CD8-positive, alpha-beta memory T cell (primary cell): Measurements from ENCODE around the gene ZMIZ1. TPM values are rescaled to one million over a fixed set of nuclear protein-coding genes. Genes with fewer than 3 reads are reported as not detected.

Experiments
- CTCF ChIA-PET: fragments of 350-600 bp; sonication (Branson Sonifier 250); formaldehyde crosslinking; loops from one replicate; lab custom pipeline; 2021; ENCODE audit warnings: antibody characterized with exemption; lab: Charles Lee
- POLR2A ChIA-PET: fragments of 350-600 bp; sonication (Branson Sonifier 250); formaldehyde crosslinking; loops from one replicate; lab custom pipeline; 2021; ENCODE audit warnings: antibody characterized with exemption; lab: Charles Lee
- DNase-seq, 5 donors: peaks; one replicate each; pipeline versions ENCODE4 v3.0.0 to v3.0.0-alpha.2; 2020 to 2022; ENCODE audit warnings: mixed read lengths in 1 of 5
- H3K27ac ChIP-seq: one replicate; pipeline ENCODE4 v1.7.0; 2013; ENCODE audit warnings: low read depth, mild to moderate bottlenecking, low read length, moderate library complexity
- H3K27me3 ChIP-seq: 2 replicates; pipeline ENCODE4 v1.7.0; 2013; ENCODE audit warnings: low read length, mild to moderate bottlenecking; ENCODE audit not compliant: insufficient read depth, poor library complexity, severe bottlenecking
- H3K36me3 ChIP-seq: 2 replicates; pipeline ENCODE4 v1.7.0; 2013; ENCODE audit warnings: mild to moderate bottlenecking, low read length, moderate library complexity; ENCODE audit not compliant: insufficient read depth
- H3K4me1 ChIP-seq: 2 replicates; pipeline ENCODE4 v1.7.0; 2013; ENCODE audit warnings: mild to moderate bottlenecking, low read length, moderate library complexity; ENCODE audit not compliant: insufficient read depth
- H3K4me3 ChIP-seq: 2 replicates; pipeline ENCODE4 v1.7.0; 2013; ENCODE audit warnings: mild to moderate bottlenecking, low read length
- H3K9me3 ChIP-seq: 2 replicates; pipeline ENCODE4 v1.7.0; 2013; ENCODE audit warnings: mild to moderate bottlenecking, low read length
- H3K27ac Mint-ChIP-seq, 8 donors: one replicate each; pipeline ENCODE4 v1.8.0; 2020 to 2021; ENCODE audit warnings: mixed read lengths in 8 of 8, mild to moderate bottlenecking in 6 of 8, inconsistent platforms in 3 of 8, moderate library complexity in 3 of 8
- H3K27me3 Mint-ChIP-seq, 2 donors: one replicate each; pipeline ENCODE4 v1.8.0; 2020 to 2021; ENCODE audit warnings: mixed read lengths in 2 of 2, mild to moderate bottlenecking in 1 of 2, moderate library complexity in 1 of 2
- H3K36me3 Mint-ChIP-seq, 3 donors: one replicate each; pipeline ENCODE4 v1.8.0; 2020 to 2021; ENCODE audit warnings: mixed read lengths in 3 of 3, inconsistent platforms in 1 of 3, mild to moderate bottlenecking in 1 of 3
- H3K4me1 Mint-ChIP-seq, 3 donors: one replicate each; pipeline ENCODE4 v1.8.0; 2020 to 2021; ENCODE audit warnings: mixed read lengths in 3 of 3, inconsistent platforms in 1 of 3, mild to moderate bottlenecking in 1 of 3
- H3K4me3 Mint-ChIP-seq, 7 donors: one replicate each; pipeline ENCODE4 v1.8.0; 2020 to 2021; ENCODE audit warnings: mixed read lengths in 7 of 7, mild to moderate bottlenecking in 6 of 7, moderate library complexity in 4 of 7, inconsistent platforms in 2 of 7
- H3K9me3 Mint-ChIP-seq, 5 donors: one replicate each; pipeline ENCODE4 v1.8.0; 2020 to 2022; ENCODE audit warnings: mixed read lengths in 5 of 5, mild to moderate bottlenecking in 3 of 5, moderate library complexity in 2 of 5, inconsistent platforms in 1 of 5
- polyA plus RNA-seq: library from polyadenylated mRNA; unstranded; fragments of 300-500 nt; fragmentation: Illumina TruSeq; gene quantifications from one replicate; pipeline ENCODE4 v1.2.3, GENCODE V29; 2021
- total RNA-seq, 2 experiments: library from RNA; stranded (reverse); gene quantifications; one replicate each; pipeline ENCODE4 v1.2.3, GENCODE V29; 2021

ZMIZ1 gene
- total and polyA plus RNA-seq, 3 experiments from 2014 or later: 8.0 to 36.3 (median 34.7) TPM

DNA sequence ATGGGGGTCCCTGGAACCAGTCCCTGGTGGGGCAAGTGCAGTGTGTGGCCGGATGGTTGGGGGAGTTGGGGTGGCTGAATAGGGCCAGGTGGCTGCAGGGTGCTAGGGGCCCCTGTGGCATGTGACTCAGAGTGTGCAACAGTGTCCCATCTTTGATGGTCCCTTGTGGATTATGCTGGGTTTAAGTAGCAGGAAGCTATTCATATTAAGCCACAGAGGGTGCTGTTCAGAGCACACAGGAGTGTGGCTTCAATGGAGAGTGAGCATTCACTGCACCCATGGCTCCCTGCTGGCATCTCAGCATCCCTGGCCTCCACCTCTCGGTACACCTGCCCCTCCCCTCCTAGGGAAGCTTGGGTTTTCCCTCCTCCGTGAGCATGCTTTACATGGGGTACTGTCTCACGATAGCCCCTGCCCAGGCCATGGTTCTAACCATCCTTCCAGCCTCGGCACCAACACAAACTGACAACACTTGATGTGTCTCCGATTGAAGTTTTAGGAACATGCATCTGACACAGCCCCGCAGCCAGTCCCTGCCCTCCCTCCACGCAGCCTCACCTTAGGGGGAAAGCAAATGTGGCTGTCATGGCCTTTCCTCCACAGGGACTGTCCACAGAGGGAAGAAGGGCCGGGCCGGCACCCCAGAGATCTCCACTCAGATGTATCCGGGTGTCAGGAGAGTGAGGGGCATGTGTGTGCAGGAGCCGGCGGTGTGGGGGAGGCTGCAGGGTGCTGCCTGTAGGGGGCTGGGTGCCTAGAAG, 248.1 kb downstream of the ZMIZ1 start:
- Mint-ChIP-seq H3K4me3 (peak overlapping the region; percentile 66 to 89 (median 75)), H3K9me3 (peaks cover 0 to 4% (median 3%) of the 10 kb centered on the region in 5 donors), H3K4me1 (peaks cover 62 to 65% (median 65%) of the 10 kb centered on the region in 3 donors), H3K36me3 (peaks cover 0 to 17% (median 1%) of the 10 kb centered on the region in 3 donors), H3K27me3 (peaks cover 0 to 4% of the 10 kb centered on the region in 2 donors), H3K27ac (peak overlapping the region in 7 of 8 donors; percentile 36 to 90 (median 56))
- ChIA-PET CTCF (interaction anchor here (1.2 to 5.0 kb wide), 7 partner anchors 14 to 169 kb away, joined by 3 to 37 read pairs (median 5); partner anchors contain the start of gene PPIF), POLR2A (interaction anchor here (0.8 to 1.5 kb wide), 4 partner anchors 30 to 67 kb away, joined by 3 to 4 read pairs (median 3); no protein-coding TSS in a partner anchor)
- peak overlapping the region; percentile 38 for H3K4me3 ChIP-seq
- no peaks in the 10 kb centered on the region for H3K9me3 ChIP-seq
- DNase-seq: no peak
- H3K27ac ChIP-seq: no peak overlapping the region
- H3K36me3 ChIP-seq: no peaks in the 10 kb centered on the region
- no peaks in the 10 kb centered on the region for H3K27me3 ChIP-seq
- peaks cover 60% of the 10 kb centered on the region for H3K4me1 ChIP-seq

DNA sequence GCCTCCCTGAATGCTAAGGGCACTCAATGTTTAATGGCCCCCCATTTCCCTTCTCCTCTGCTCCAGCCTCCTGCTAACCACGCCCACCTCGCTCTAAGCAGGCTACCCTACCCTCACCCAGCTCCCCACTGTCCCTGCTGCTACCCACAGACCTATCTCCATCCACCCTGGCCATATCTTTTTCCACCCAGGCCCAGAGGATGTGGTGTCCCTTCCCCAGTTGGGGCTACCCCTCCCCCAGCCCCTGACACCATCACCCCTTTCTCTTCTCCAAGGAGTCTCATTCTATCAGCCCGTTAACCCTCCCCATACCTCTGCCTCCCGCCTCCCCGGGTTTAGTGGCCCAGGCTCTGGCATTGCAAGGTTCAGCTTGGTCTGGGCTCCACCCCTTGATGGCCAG, 249.6 kb downstream of the ZMIZ1 start:
- H3K36me3 ChIP-seq: no peaks in the 10 kb centered on the region
- H3K9me3 ChIP-seq: no peaks in the 10 kb centered on the region
- peaks cover 0 to 4% of the 10 kb centered on the region in 2 donors for H3K27me3 Mint-ChIP-seq
- peaks cover 75% of the 10 kb centered on the region for H3K4me1 ChIP-seq
- H3K36me3 Mint-ChIP-seq: peaks cover 0 to 8% (median 1%) of the 10 kb centered on the region in 3 donors
- H3K27me3 ChIP-seq: no peaks in the 10 kb centered on the region
- no peak for DNase-seq
- peaks cover 77 to 80% (median 80%) of the 10 kb centered on the region in 3 donors for H3K4me1 Mint-ChIP-seq
- no peak overlapping the region for H3K27ac ChIP-seq
- CTCF ChIA-PET: interaction anchor here (0.7 to 5.0 kb wide), 5 partner anchors 14 to 149 kb away, joined by 3 to 37 read pairs (median 4); partner anchors contain the start of gene PPIF
- peak overlapping the region; percentile 12 for H3K4me3 ChIP-seq
- peak overlapping the region in 6 of 8 donors; percentile 14 to 95 (median 88) for H3K27ac Mint-ChIP-seq
- POLR2A ChIA-PET: interaction anchor here (0.7 to 1.5 kb wide), 2 partner anchors 28 to 32 kb away, joined by 3 to 7 read pairs; no protein-coding TSS in a partner anchor
- peak overlapping the region; percentile 41 to 89 (median 73) for H3K4me3 Mint-ChIP-seq
- peaks cover 0 to 4% (median 3%) of the 10 kb centered on the region in 5 donors for H3K9me3 Mint-ChIP-seq

DNA sequence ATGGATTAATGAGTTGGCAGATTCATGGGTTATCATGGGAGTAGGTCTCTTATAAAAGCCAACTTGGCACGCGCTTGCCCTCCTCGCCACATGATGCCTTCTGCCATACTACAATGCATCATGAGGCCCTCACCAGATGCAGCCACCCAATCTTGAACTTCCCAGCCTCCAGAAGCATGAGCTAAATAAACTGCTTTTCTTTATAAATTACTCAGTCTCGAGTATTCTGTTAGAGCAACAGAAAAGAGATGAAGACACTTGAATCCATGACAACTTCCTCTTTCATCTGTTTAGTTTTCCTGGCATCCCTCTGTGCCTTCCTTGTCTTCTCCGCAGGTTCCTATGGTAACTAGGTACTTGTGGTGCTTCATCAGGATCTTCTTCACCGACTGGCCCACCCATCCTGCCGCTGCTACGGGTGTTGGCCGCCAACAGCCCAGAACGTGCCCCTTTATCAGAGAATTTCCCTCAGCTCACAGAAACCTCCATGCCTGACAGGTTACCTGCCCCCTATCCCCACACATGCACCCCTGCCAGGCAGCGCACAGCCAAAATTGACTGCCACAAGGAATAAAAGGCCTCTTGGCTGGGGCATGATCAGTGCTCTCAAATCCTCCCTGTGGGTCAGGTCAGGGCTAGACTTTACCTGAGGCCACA, 250.5 kb downstream of the ZMIZ1 start:
- ChIA-PET POLR2A (no interaction called here), CTCF (interaction anchor here (1.0 to 5.0 kb wide), 2 partner anchors 15 to 27 kb away, joined by 3 to 37 read pairs; partner anchors contain the start of gene PPIF)
- H3K27me3 Mint-ChIP-seq: peaks cover 0 to 4% of the 10 kb centered on the region in 2 donors
- H3K9me3 Mint-ChIP-seq: peaks cover 0 to 4% (median 3%) of the 10 kb centered on the region in 5 donors
- peaks cover 86 to 89% (median 89%) of the 10 kb centered on the region in 3 donors for H3K4me1 Mint-ChIP-seq
- Histone ChIP-seq H3K27ac (no peak overlapping the region), H3K36me3 (no peaks in the 10 kb centered on the region), H3K4me1 (peaks cover 84% of the 10 kb centered on the region), H3K27me3 (no peaks in the 10 kb centered on the region), H3K4me3 (no peak overlapping the region), H3K9me3 (no peaks in the 10 kb centered on the region)
- H3K36me3 Mint-ChIP-seq: peaks cover 0 to 3% (median 1%) of the 10 kb centered on the region in 3 donors
- peak overlapping the region in 7 of 8 donors; percentile 4 to 95 (median 78) for H3K27ac Mint-ChIP-seq
- DNase-seq: no peak
- peak overlapping the region in 5 of 7 donors; percentile 41 to 89 (median 58) for H3K4me3 Mint-ChIP-seq

DNA sequence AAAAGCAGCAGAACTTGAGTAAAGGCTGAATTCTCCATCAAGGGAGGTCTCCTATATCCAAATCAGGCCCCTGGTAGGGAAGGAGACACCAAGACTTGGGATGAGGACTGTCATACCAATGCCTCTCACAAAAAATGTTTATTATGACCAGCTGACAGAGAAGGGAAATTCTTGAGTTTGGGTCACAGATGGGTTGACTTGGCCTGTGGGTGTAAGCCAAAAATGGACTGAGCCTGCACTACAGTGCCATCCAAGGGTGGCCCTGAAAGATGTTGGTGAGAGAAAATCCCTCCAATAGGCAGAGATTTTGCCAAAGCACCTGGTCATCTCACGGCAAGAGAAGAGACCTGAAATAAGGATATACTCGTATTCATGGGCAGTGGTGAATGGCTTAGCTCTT, 251.6 kb downstream of the ZMIZ1 start:
- Mint-ChIP-seq H3K4me3 (peak overlapping the region in 4 of 7 donors; percentile 16 to 32 (median 24)), H3K27ac (peak overlapping the region in 1 of 8 donors; percentile 90), H3K9me3 (peaks cover 0 to 4% (median 3%) of the 10 kb centered on the region in 5 donors), H3K36me3 (peaks cover 0 to 1% (median 1%) of the 10 kb centered on the region in 3 donors), H3K4me1 (peaks cover 92 to 97% (median 96%) of the 10 kb centered on the region in 3 donors), H3K27me3 (peaks cover 0 to 4% of the 10 kb centered on the region in 2 donors)
- no peaks in the 10 kb centered on the region for H3K9me3 ChIP-seq
- peaks cover 89% of the 10 kb centered on the region for H3K4me1 ChIP-seq
- no peak overlapping the region for H3K27ac ChIP-seq
- ChIA-PET POLR2A (no interaction called here), CTCF (no interaction called here)
- DNase-seq: no peak
- no peak overlapping the region for H3K4me3 ChIP-seq
- no peaks in the 10 kb centered on the region for H3K27me3 ChIP-seq
- no peaks in the 10 kb centered on the region for H3K36me3 ChIP-seq

DNA sequence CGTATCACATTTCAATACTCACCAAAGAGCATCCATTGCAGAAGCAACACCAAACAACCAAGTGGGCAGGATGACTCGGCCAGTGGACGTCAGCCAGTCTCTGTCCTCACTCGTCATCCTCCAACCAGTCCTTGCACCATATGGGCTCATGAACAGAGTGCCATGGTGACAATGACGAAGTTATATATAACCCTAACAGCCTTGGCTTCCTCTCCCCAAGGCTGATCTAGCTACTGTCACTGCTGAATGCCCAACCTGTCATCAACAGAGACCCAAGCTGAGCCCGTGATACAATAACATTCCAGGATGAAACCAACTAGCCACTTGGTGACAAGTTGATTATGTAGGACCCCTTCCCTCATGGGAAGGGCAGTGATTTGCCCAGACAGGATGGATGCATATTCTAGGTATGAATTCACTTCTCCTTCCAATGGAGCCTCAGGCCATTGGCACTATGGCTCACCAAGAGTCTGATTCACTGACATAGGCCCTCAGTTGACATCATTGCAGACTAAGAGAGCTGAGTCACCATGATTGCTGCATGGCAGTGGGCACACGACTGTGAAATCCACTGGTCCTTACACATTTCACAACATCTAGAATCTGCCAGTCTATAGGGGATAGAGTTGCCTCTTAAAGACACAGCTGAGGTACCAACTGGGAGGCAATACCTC, 252.2 kb downstream of the ZMIZ1 start:
- no peak overlapping the region for H3K27ac ChIP-seq
- H3K27ac Mint-ChIP-seq: peak overlapping the region in 5 of 8 donors; percentile 18 to 90 (median 51)
- no peaks in the 10 kb centered on the region for H3K27me3 ChIP-seq
- no peak overlapping the region for H3K4me3 ChIP-seq
- H3K4me1 ChIP-seq: peaks cover 92% of the 10 kb centered on the region
- H3K27me3 Mint-ChIP-seq: peaks cover 0 to 4% of the 10 kb centered on the region in 2 donors
- peaks cover 87 to 91% (median 90%) of the 10 kb centered on the region in 3 donors for H3K4me1 Mint-ChIP-seq
- no peaks in the 10 kb centered on the region for H3K36me3 ChIP-seq
- ChIA-PET CTCF (interaction anchor here (3.5 kb wide), 1 partner anchor 26 kb away, joined by 24 read pairs; the partner anchor contains the start of gene PPIF), POLR2A (no interaction called here)
- no peak for DNase-seq
- H3K4me3 Mint-ChIP-seq: peak overlapping the region in 1 of 7 donors; percentile 7
- H3K36me3 Mint-ChIP-seq: peaks cover 0 to 1% (median 0%) of the 10 kb centered on the region in 3 donors
- no peaks in the 10 kb centered on the region for H3K9me3 ChIP-seq
- peaks cover 0 to 4% (median 3%) of the 10 kb centered on the region in 5 donors for H3K9me3 Mint-ChIP-seq

DNA sequence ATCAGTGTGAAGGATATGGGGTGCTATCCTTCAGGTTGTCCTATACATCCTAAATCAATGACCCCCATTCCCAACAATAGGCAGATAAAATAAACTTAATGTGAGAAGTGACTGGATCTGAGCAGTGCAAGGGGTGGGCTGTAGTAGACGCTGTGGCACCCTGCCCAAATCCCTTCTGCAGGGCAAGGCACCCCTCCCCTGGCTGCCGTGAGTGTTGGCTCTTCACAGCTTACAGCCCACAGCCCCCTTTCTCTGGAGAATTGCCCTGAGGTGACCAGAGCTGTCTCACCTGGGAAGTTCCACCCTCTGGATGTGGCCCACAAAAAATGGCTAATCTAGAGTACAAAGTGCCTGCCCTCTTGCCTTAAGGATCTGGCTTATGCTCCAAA, 252.7 kb downstream of the ZMIZ1 start:
- Mint-ChIP-seq H3K4me1 (peaks cover 83 to 86% (median 85%) of the 10 kb centered on the region in 3 donors), H3K36me3 (peaks cover 0 to 1% (median 0%) of the 10 kb centered on the region in 3 donors), H3K4me3 (peak overlapping the region in 1 of 7 donors; percentile 7), H3K9me3 (peaks cover 0 to 4% (median 3%) of the 10 kb centered on the region in 5 donors), H3K27me3 (peaks cover 0 to 4% of the 10 kb centered on the region in 2 donors), H3K27ac (peak overlapping the region in 5 of 8 donors; percentile 49 to 90 (median 70))
- no peak overlapping the region for H3K4me3 ChIP-seq
- ChIA-PET CTCF (interaction anchor here (2.3 to 3.5 kb wide), 2 partner anchors 10 to 25 kb away, joined by 7 to 24 read pairs; partner anchors contain the start of gene PPIF), POLR2A (interaction anchor here (1.4 kb wide), 1 partner anchor 77 kb away, joined by 4 read pairs; no protein-coding TSS in a partner anchor)
- no peak for DNase-seq
- no peaks in the 10 kb centered on the region for H3K36me3 ChIP-seq
- no peaks in the 10 kb centered on the region for H3K9me3 ChIP-seq
- no peak overlapping the region for H3K27ac ChIP-seq
- H3K27me3 ChIP-seq: no peaks in the 10 kb centered on the region
- peaks cover 87% of the 10 kb centered on the region for H3K4me1 ChIP-seq

DNA sequence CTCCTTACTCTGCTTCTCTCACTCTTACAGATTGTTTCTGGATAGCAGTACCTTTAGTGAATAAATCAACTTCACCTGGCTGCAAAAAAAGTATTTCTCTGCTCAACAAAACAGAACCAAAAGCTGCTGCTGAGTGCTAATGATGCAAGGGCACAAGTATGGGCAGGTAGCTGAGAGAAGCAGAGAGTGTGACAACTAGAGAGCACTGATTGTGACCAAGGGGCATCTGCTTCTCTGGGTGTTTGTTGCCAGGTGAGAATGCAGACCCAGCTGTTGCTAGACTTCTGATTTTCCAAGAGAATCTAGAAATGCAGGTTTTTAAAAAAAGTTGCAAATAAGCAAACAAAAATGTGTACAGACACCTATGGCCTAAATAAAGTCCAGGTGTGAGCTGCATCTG, 253.2 kb downstream of the ZMIZ1 start:
- Histone ChIP-seq H3K4me3 (peak overlapping the region; percentile 36), H3K27ac (no peak overlapping the region), H3K9me3 (no peaks in the 10 kb centered on the region), H3K4me1 (peaks cover 82% of the 10 kb centered on the region), H3K36me3 (no peaks in the 10 kb centered on the region), H3K27me3 (no peaks in the 10 kb centered on the region)
- Mint-ChIP-seq H3K4me1 (peaks cover 78 to 81% (median 80%) of the 10 kb centered on the region in 3 donors), H3K27me3 (peaks cover 0 to 3% of the 10 kb centered on the region in 2 donors), H3K27ac (peak overlapping the region; percentile 48 to 95 (median 84)), H3K9me3 (peaks cover 0 to 4% (median 3%) of the 10 kb centered on the region in 5 donors), H3K36me3 (peaks cover 0 to 1% (median 0%) of the 10 kb centered on the region in 3 donors), H3K4me3 (peak overlapping the region in 2 of 7 donors; percentile 21 to 60)
- DNase-seq: no peak
- ChIA-PET CTCF (interaction anchor here (1.2 to 3.5 kb wide), 4 partner anchors 9 to 35 kb away, joined by 5 to 24 read pairs (median 8); partner anchors contain the start of gene PPIF), POLR2A (interaction anchor here (1.4 to 2.2 kb wide), 4 partner anchors 25 to 77 kb away, joined by 3 to 12 read pairs (median 8); partner anchors contain the start of gene PPIF)
